IPS DF 4.7 (cell line): ENCODE results near the gene DYNC1H1.
A peak's percentile ranks its signal among the peaks of the same experiment; 100 is the strongest.

Experiments used
- DNase-seq: peaks from one replicate; pipeline ENCODE4 v3.0.0-alpha.2; 2013; ENCODE audit warnings: low spot score; ENCODE audit errors: extremely low read depth

DYNC1H1 gene

DNA sequence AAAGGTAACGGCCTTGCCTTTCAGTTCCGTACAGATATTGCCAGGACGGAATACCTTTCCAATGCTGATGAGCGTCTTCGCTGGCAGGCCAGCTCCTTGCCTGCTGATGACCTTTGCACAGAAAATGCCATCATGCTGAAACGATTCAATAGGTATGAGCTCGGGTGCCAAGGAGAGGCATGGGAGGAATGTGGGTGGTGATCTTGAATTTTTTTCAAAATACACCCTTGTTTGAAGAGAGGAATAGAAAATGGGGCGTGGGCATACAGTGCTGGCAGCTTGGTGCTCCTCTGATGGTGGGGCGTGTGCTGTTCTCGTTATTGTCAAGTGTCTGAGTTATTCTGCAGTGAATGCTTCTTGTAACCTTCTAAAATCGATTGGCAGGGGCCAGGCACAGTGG, 69.9 kb downstream of the DYNC1H1 start:
- no peak for DNase-seq

DNA sequence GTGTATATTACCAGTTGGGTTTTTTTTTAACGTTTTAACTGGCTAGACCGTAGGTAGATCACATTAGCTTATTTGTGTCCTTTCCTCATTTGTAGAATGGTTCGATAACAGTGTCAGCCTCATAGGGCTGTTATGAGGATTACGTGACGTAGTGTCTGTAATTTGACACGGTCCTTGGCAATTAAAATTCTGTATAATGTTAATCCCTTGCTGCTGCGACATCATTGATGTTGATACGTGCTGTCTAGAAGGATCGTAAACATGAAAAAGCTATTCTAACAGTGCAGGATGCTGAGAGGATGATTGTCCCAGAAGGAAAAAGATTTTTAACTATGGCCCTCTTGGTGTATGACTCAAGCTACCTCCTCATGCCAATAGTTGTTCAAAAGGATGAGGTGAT, 71.5 kb downstream of the DYNC1H1 start:
- no peak for DNase-seq

DNA sequence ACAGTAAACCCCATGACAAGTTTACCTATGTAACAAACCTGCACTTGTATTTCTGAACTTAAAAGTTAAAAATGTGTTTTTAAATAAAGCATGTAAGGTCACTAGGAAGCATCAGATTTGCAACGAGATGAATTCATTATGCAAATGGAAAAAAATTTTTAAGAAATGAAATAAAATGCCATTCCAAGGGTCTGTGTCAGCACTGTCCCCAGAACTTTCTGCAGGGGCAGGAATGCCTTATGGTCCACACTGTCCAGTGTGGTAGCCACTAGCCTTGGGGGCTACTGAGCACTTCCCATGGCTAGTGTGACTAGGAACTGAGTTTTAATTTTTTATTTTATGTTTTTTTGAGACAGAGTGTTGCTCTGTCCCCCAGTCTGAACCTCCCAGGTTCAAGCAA, 73.3 kb downstream of the DYNC1H1 start:
- no peak for DNase-seq

- no peak for DNase-seq
Observed at GRCh38 chr14:102039157-102039556, 74.8 kb downstream of the DYNC1H1 start.

DNA sequence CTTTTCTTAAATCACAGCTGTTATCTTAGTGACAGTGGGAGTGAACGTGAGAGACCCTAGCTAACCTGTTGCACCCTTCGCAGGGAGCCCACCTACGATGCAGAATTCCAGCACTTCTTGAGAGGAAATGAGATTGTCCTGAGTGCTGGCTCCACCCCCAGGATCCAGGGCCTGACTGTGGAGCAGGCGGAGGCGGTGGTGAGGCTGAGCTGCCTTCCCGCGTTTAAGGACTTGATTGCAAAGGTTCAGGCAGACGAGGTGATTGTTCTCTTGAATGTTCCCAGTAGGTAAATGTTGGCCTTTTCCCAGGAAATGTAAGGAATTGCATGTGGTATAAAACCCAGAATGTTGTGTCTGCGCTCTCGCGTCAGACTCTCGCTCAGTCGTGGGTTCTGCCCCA, 75.8 kb downstream of the DYNC1H1 start:
- no peak for DNase-seq

DNA sequence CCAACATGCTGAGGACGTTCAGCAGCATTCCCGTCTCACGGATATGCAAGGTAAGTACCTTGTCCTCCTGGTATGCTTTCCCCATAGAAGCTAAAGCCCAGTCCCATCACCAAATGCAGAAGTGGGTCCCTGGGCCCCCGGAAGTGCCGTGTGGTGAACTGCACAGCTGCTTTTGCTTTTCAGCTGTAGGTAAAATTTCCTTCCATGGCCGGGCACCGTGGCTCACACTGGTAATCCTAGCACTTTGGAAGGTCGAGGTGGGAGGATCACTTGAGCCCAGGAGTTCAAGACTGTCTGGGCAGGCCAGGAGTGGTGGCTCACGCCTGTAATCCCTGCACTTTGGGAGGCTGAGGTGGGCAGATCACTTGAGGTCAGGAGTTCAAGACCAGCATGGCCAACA, 78.3 kb downstream of the DYNC1H1 start:
- DNase-seq: no peak

DNA sequence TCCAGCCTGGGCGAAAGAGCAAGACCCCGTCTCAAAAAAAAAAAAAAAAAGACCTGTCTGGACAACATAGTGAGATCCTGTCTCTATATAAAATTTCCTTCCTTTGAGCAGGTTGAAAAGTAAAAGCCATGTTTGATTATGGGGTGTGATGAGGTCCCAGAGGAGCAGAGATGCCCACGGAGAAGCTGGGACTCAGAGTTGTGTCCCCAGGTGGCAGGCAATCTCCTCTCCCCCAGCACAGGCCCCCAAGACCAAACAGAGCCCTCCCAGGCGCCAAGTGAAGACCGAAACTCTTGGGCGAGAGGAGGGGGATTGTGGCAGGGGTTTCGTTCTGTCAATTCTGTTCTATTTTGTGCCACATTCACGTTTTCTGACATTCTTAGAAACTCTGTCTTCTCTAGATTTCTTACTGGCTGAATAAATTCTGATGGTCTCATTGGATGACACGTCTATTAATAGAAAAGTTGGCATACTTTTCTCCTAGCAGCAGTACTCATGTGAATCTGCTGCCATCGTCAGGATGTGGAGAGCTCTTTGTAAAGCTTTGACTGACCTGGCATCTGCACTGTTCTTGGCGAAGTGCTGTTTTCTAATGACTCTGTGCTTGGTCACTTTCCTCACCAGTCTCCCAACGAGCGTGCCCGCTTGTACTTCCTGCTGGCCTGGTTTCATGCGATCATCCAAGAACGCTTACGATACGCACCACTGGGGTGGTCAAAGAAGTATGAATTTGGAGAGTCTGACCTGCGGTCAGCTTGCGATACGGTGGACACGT, 79.1 kb downstream of the DYNC1H1 start:
- no peak for DNase-seq

GRCh38 chr14:102044566-102044965, 80.2 kb downstream of the DYNC1H1 start:
- DNase-seq: no peak

- DNase-seq: peak; percentile 84
Observed at GRCh38 chr14:102046337-102047278, 82.2 kb downstream of the DYNC1H1 start.

- DNase-seq: no peak
Observed at GRCh38 chr14:102047808-102048540, 83.6 kb downstream of the DYNC1H1 start.

GRCh38 chr14:102049258-102050025, 85.1 kb downstream of the DYNC1H1 start:
- no peak for DNase-seq

DNA sequence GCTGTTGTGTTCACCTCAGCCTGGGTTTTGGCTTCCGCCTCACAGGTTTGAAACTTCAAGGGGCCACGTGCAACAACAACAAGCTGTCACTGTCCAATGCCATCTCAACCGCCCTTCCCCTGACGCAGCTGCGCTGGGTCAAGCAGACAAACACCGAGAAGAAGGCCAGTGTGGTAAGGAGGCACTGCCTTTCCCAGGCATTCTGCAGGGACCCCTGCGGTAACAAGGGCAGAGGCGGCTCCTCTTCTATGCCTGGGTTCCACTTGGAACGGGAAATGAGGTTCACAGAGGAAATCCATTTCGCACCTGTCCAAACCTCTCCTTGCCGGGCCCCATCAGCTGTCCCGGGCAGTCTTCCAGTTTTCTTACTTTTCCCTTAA, 85.6 kb downstream of the DYNC1H1 start:
- no peak for DNase-seq

GRCh38 chr14:102050625-102051024, 86.3 kb downstream of the DYNC1H1 start:
- DNase-seq: no peak

DNA sequence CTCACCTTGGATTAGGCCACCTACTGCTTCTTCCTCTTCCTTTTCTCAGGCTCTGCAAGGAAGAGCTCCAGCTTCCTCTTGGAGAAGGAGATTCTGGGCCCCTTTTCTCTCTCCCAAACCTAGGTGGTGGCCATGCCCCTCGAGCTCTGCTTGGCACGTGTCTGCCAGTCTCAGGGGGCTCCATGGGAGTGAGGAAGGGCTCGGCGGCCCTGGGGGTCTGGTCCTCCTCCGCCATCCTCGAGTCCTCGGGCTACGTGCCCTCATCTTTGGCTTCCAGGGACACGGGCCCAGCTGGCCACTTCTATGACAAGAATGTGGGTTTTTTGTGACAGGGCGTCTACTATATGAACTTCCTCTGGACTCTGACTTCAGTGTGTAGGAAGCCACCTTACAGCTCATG, 88.1 kb downstream of the DYNC1H1 start:
- no peak for DNase-seq

GRCh38 chr14:102055181-102055901, 91.0 kb downstream of the DYNC1H1 start:
- DNase-seq: no peak

DNA sequence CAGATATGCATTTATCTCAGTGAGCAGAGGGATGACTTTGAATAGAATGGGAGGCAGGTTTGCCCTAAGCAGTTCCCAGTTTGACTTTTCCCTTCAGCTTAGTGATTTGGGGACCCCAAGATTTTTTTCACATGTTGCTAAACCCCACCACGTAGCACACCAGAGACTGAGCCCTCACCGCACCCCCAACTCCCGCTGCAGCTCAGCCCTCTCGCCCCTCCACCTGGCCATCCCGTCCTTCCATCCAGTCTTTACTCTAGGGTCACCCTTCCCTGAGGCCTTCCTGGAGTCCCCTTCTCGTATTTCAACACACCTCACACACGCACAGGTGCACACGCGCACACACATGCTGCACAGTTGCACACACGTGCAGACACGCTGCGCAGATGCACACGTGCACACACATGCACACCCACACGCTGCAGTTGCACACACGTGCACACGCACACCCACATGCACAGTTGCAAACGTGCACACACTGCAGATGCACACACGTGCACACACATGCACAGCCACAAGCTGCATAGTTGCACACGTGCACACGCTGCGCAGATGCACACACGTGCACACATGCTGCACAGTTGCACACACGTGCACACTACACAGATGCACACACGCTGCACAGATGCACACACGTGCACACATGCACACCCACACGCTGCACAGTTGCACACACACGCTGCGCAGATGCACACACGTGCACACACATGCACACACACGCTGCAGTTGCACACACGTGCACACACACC, 92.5 kb downstream of the DYNC1H1 start:
- DNase-seq: no peak

GRCh38 chr14:102057480-102058114, 93.2 kb downstream of the DYNC1H1 start:
- no peak for DNase-seq

- DNase-seq: no peak
Observed at GRCh38 chr14:102058146-102058545, 93.8 kb downstream of the DYNC1H1 start.

- no peak for DNase-seq
Observed at GRCh38 chr14:102058961-102059360, 94.6 kb downstream of the DYNC1H1 start.
